H9 (cell line): ENCODE data around the gene POMGNT1. TPM values are rescaled to one million over a fixed set of nuclear protein-coding genes. Genes with fewer than 3 reads are reported as not detected.
"Not testable (repeated sequence)": the region's sequence is repeated elsewhere in the genome, so short reads cannot be mapped to it uniquely, and the experiment has no call there.

Experiments used
- DNase-seq: peaks from one replicate; pipeline ENCODE4 v3.0.0-alpha.2; 2017
- H2AFZ ChIP-seq: one replicate; pipeline ENCODE4 v1.6.1; 2013; ENCODE audit warnings: mild to moderate bottlenecking, low read length, control low read depth, moderate library complexity
- H2AK5ac ChIP-seq: 2 replicates; pipeline ENCODE4 v1.6.1; 2013; ENCODE audit warnings: low read length, control low read depth, mixed read lengths; ENCODE audit not compliant: insufficient read length
- H2BK120ac ChIP-seq: one replicate; pipeline ENCODE4 v1.6.1; 2013; ENCODE audit warnings: low read depth, mild to moderate bottlenecking, low read length, control low read depth, inconsistent platforms; ENCODE audit not compliant: poor library complexity, severe bottlenecking
- H2BK12ac ChIP-seq: 2 replicates; pipeline ENCODE4 v1.6.1; 2013; ENCODE audit warnings: low read length, control low read depth, mixed read lengths, low read depth; ENCODE audit not compliant: insufficient read length
- H2BK15ac ChIP-seq: 2 replicates; pipeline ENCODE4 v1.6.1; 2013; ENCODE audit warnings: low read depth, low read length, control low read depth
- H2BK20ac ChIP-seq: one replicate; pipeline ENCODE4 v1.6.1; 2013; ENCODE audit warnings: low read depth, mild to moderate bottlenecking, low read length, control low read depth, inconsistent platforms; ENCODE audit not compliant: poor library complexity, severe bottlenecking
- H2BK5ac ChIP-seq: 2 replicates; pipeline ENCODE4 v1.6.1; 2013; ENCODE audit warnings: low read length, control low read depth, mixed read lengths; ENCODE audit not compliant: insufficient read length
- H3K14ac ChIP-seq: 2 replicates; pipeline ENCODE4 v1.6.1; 2013; ENCODE audit warnings: low read length, control low read depth; ENCODE audit not compliant: insufficient read depth
- H3K18ac ChIP-seq: 2 replicates; pipeline ENCODE4 v1.6.1; 2013; ENCODE audit warnings: low read depth, mild to moderate bottlenecking, mixed read lengths, low read length, control low read depth; ENCODE audit not compliant: insufficient read length
- H3K23ac ChIP-seq: 2 replicates; pipeline ENCODE4 v1.6.1; 2013; ENCODE audit warnings: low read length, control low read depth, mixed read lengths, low read depth; ENCODE audit not compliant: insufficient read length
- H3K23me2 ChIP-seq: 2 replicates; pipeline ENCODE4 v1.6.1; 2013; ENCODE audit warnings: low read depth, mild to moderate bottlenecking, mixed read lengths, low read length, control low read depth; ENCODE audit not compliant: insufficient read length, poor library complexity, severe bottlenecking
- H3K27ac ChIP-seq: 2 replicates; pipeline ENCODE4 v1.5.1; 2013; ENCODE audit warnings: low read length, control low read depth, mixed read lengths, low read depth; ENCODE audit not compliant: insufficient read length
- H3K27me3 ChIP-seq: 2 replicates; pipeline ENCODE4 v1.6.1; 2013; ENCODE audit warnings: low read length, control low read depth, inconsistent platforms; ENCODE audit not compliant: insufficient read depth
- H3K4ac ChIP-seq: 2 replicates; pipeline ENCODE4 v1.6.1; 2013; ENCODE audit warnings: low read depth, mild to moderate bottlenecking, control low read depth, inconsistent platforms, low read length, moderate library complexity
- H3K4me1 ChIP-seq: 2 replicates; pipeline ENCODE4 v1.6.1; 2013; ENCODE audit warnings: low read length, control low read depth, inconsistent platforms; ENCODE audit not compliant: insufficient read depth
- H3K4me2 ChIP-seq: 2 replicates; pipeline ENCODE4 v1.6.1; 2013; ENCODE audit warnings: low read length, control low read depth, mixed read lengths; ENCODE audit not compliant: insufficient read length, insufficient read depth
- H3K56ac ChIP-seq: 2 replicates; pipeline ENCODE4 v1.6.1; 2013; ENCODE audit warnings: low read depth, mild to moderate bottlenecking, mixed read lengths, low read length, control low read depth; ENCODE audit not compliant: insufficient read length
- H3K79me1 ChIP-seq: 2 replicates; pipeline ENCODE4 v1.6.1; 2013; ENCODE audit warnings: low read depth, mild to moderate bottlenecking, moderate library complexity, low read length, control low read depth, inconsistent platforms; ENCODE audit not compliant: insufficient read depth, poor library complexity, severe bottlenecking
- H3K79me2 ChIP-seq: 2 replicates; pipeline ENCODE4 v1.6.1; 2013; ENCODE audit warnings: low read length, control low read depth, inconsistent platforms; ENCODE audit not compliant: insufficient read depth
- H3K9ac ChIP-seq: 2 replicates; pipeline ENCODE4 v1.6.1; 2013; ENCODE audit warnings: low read length, control low read depth, mixed read lengths; ENCODE audit not compliant: insufficient read length; ENCODE audit errors: extremely low read depth
- H3K9me3 ChIP-seq: one replicate; pipeline ENCODE4 v1.6.1; 2013; ENCODE audit warnings: low read depth, low read length, inconsistent platforms; ENCODE audit not compliant: control insufficient read depth
- H3T11ph ChIP-seq: one replicate; pipeline ENCODE4 v1.6.1; 2013; ENCODE audit warnings: mild to moderate bottlenecking, low read length, control low read depth, inconsistent platforms
- H4K20me1 ChIP-seq: one replicate; pipeline ENCODE4 v1.6.1; 2013; ENCODE audit not compliant: control insufficient read depth, insufficient read length, insufficient read depth
- H4K5ac ChIP-seq: 2 replicates; pipeline ENCODE4 v1.6.1; 2013; ENCODE audit warnings: low read depth, mild to moderate bottlenecking, mixed read lengths, low read length, control low read depth; ENCODE audit not compliant: insufficient read length
- H4K8ac ChIP-seq: replicated peaks from 2 replicates; pipeline ENCODE4 v1.6.1; 2013; ENCODE audit warnings: low read length, control low read depth, mixed read lengths, low read depth; ENCODE audit not compliant: insufficient read length
- H4K91ac ChIP-seq: 2 replicates; pipeline ENCODE4 v1.6.1; 2013; ENCODE audit warnings: low read depth, mild to moderate bottlenecking, moderate library complexity, mixed read lengths, low read length, control low read depth; ENCODE audit not compliant: insufficient read length
- H3K27ac Mint-ChIP-seq, 3 experiments: 2 replicates in 2 of 3; 3 replicates in 1 of 3; pipeline ENCODE4 v1.8.0; 2020 to 2021; ENCODE audit warnings: mixed read lengths in 3 of 3, mild to moderate bottlenecking in 1 of 3, moderate library complexity in 1 of 3
- H3K27me3 Mint-ChIP-seq: 2 replicates; pipeline ENCODE4 v1.8.0; 2021; ENCODE audit warnings: low read depth, mild to moderate bottlenecking, moderate library complexity, mixed read lengths
- H3K36me3 Mint-ChIP-seq, 3 experiments: 2 replicates in 2 of 3; 3 replicates in 1 of 3; pipeline ENCODE4 v1.8.0; 2020 to 2021; ENCODE audit warnings: low read depth in 3 of 3, mixed read lengths in 3 of 3; ENCODE audit not compliant: insufficient read depth in 1 of 3
- H3K4me1 Mint-ChIP-seq, 2 experiments: 2 replicates each; pipeline ENCODE4 v1.8.0; 2020; ENCODE audit warnings: mixed read lengths in 2 of 2
- H3K4me3 Mint-ChIP-seq, 2 experiments: 2 replicates in 1 of 2; 3 replicates in 1 of 2; pipeline ENCODE4 v1.8.0; 2020 to 2021; ENCODE audit warnings: mild to moderate bottlenecking in 2 of 2, mixed read lengths in 2 of 2, moderate library complexity in 1 of 2
- H3K9me3 Mint-ChIP-seq, 2 experiments: 2 replicates in 1 of 2; 3 replicates in 1 of 2; pipeline ENCODE4 v1.8.0; 2020; ENCODE audit warnings: mild to moderate bottlenecking in 2 of 2, mixed read lengths in 2 of 2, moderate library complexity in 1 of 2
- WGBS: extraction: QIAGEN DNeasy Blood & Tissue Kit; methylation state at CpG from one replicate; pipeline ENCODE4 v1.1.7; 2013; ENCODE audit warnings: missing lambda C conversion rate, low lambda C conversion rate, mixed read lengths; ENCODE audit not compliant: insufficient read length; ENCODE audit errors: extremely low coverage; 5-methylcytosine and 5-hydroxymethylcytosine counted together
- total RNA-seq: library from RNA; stranded (reverse); gene quantifications from 2 replicates; pipeline ENCODE4 v1.2.1, GENCODE V29; 2021
- TF ChIP-seq, protein P1 (sequence below): fragments of 200-600 bp; sonication (generic); conservative IDR thresholded peaks from 3 replicates; pipeline ENCODE4 v1.8.0; 2021; ENCODE audit warnings: antibody characterized with exemption, mild to moderate bottlenecking

POMGNT1 gene
- total RNA-seq, 1 experiment from 2014 or later, result 62.6 TPM

DNA sequence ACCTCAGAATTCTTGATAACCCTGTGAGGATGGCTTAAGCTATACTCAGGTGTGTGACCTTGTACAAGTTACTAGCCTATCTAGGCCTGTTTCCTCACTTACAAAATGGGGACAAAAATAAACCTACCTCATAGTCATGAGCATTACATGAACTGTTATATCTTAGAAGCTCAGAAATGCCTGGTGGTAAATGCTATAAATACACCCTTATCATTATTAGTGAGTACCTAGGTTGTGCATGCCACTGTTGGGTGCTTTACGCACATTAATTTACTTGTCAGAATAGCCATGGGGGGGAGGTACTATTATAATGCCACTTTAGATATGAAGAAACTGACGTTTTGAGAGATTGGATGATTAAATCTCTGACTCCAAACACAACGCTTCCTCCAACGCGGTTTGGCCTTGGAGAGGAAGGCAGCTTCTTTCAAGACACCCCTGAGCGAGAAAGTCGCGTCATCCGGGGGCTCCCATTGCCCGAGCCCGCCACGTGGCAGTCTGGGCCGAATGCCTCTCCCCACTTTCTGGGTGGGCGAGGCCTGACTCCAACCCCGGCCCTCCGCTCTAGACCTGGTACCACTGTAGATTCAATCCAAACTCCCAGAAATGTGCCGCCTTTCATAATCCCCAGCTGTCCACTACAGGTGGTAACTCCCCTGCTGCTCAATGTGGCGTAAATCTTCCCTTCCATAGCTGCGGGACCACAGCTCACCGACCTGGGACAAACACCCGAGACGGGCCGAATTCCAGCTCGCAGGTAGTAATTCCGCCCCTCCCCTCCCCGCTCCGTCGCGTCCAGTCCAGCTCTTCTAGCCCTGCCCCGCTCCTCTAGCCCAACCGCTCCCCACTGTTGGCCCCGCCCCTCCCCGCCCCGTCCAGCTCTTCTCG is 48.6 kb upstream of the POMGNT1 start:
- Mint-ChIP-seq H3K4me1 (peaks cover 9 to 17% of the 10 kb centered on the region in 2 experiments), H3K36me3 (peaks cover 23 to 28% (median 27%) of the 10 kb centered on the region in 3 experiments; a peak in 6 of 7 replicates), H3K27ac (peak overlapping the region; percentile 95 to 99 (median 96)), H3K4me3 (peak overlapping the region; percentile 84 to 91), H3K9me3 (peaks cover 5% of the 10 kb centered on the region in 2 experiments), H3K27me3 (peaks cover 1% of the 10 kb centered on the region; the same call in 1 of the 2 replicates)
- H4K20me1 ChIP-seq, result no peaks in the 10 kb centered on the region
- H3K14ac ChIP-seq, result peak overlapping the region; percentile 96
- WGBS, result no CpG with 5 or more reads among the region's 35 CpGs
- no peak overlapping the region for H2BK20ac ChIP-seq
- no peak overlapping the region for H3K27ac ChIP-seq
- peak overlapping the region; percentile 88 for H3K18ac ChIP-seq
- H3T11ph ChIP-seq, result no peak overlapping the region
- H3K9me3 ChIP-seq, result no peaks in the 10 kb centered on the region
- H2AFZ ChIP-seq, result peak overlapping the region; percentile 89
- H3K4me2 ChIP-seq, result peak overlapping the region; percentile 86
- peak overlapping the region; percentile 65 for H2BK120ac ChIP-seq
- H3K56ac ChIP-seq, result no peak overlapping the region
- TF ChIP-seq, protein P1, sequence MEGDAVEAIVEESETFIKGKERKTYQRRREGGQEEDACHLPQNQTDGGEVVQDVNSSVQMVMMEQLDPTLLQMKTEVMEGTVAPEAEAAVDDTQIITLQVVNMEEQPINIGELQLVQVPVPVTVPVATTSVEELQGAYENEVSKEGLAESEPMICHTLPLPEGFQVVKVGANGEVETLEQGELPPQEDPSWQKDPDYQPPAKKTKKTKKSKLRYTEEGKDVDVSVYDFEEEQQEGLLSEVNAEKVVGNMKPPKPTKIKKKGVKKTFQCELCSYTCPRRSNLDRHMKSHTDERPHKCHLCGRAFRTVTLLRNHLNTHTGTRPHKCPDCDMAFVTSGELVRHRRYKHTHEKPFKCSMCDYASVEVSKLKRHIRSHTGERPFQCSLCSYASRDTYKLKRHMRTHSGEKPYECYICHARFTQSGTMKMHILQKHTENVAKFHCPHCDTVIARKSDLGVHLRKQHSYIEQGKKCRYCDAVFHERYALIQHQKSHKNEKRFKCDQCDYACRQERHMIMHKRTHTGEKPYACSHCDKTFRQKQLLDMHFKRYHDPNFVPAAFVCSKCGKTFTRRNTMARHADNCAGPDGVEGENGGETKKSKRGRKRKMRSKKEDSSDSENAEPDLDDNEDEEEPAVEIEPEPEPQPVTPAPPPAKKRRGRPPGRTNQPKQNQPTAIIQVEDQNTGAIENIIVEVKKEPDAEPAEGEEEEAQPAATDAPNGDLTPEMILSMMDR, result no peak
- H2BK15ac ChIP-seq, result no peak overlapping the region
- H2BK5ac ChIP-seq, result no peak overlapping the region
- peaks cover 4% of the 10 kb centered on the region for H3K79me1 ChIP-seq
- peaks cover 6% of the 10 kb centered on the region for H3K23me2 ChIP-seq
- H3K9ac ChIP-seq, result peak overlapping the region; percentile 81
- no peak overlapping the region for H3K4ac ChIP-seq
- no peak overlapping the region for H3K23ac ChIP-seq
- no peak overlapping the region for H4K91ac ChIP-seq
- no peak overlapping the region for H4K5ac ChIP-seq
- DNase-seq, result no peak
- H4K8ac ChIP-seq, result peak overlapping the region; percentile 36
- H2BK12ac ChIP-seq, result no peak overlapping the region
- no peaks in the 10 kb centered on the region for H3K27me3 ChIP-seq
- peaks cover 4% of the 10 kb centered on the region; the same call in 1 of the 2 replicates for H3K79me2 ChIP-seq
- no peaks in the 10 kb centered on the region for H3K4me1 ChIP-seq
- no peak overlapping the region for H2AK5ac ChIP-seq

DNA sequence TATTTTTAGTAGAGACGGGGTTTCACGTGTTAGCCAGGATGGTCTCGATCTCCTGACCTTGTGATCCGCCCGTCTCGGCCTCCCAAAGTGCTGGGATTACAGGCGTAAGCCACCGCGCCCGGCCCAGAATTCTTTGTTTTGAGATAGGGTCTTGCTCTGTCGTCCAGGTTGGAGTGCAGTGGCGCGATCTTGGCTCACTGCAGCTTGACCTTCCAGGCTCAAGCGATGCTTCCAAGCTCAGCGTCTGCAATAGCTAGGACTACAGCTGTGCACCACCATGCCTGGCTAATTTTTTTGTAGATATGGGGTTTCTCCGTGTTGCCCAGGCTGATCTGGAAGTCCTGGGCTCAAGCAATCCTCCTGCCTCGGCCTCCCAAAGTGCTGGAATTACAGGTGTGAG is 47.9 kb upstream of the POMGNT1 start:
- Mint-ChIP-seq H3K4me1 (peaks cover 9 to 17% of the 10 kb centered on the region in 2 experiments), H3K4me3 (peak overlapping the region; percentile 84 to 91; a peak in 3 of 5 replicates), H3K36me3 (peaks cover 18 to 21% (median 21%) of the 10 kb centered on the region in 3 experiments; a peak in 6 of 7 replicates)
- not testable (repeated sequence) for H3K14ac ChIP-seq, H4K5ac ChIP-seq, H2BK20ac ChIP-seq, H3K27ac ChIP-seq, H2BK5ac ChIP-seq, H3K9me3 ChIP-seq, H3K9ac ChIP-seq, H3K79me1 ChIP-seq, H3K27ac Mint-ChIP-seq, H3K4ac ChIP-seq, H3K4me1 ChIP-seq, H4K20me1 ChIP-seq, H2BK120ac ChIP-seq, H4K8ac ChIP-seq, H2AFZ ChIP-seq, H3K79me2 ChIP-seq, H3K9me3 Mint-ChIP-seq, H2AK5ac ChIP-seq, H3K27me3 Mint-ChIP-seq, H2BK12ac ChIP-seq, H4K91ac ChIP-seq, H3K4me2 ChIP-seq, H3K56ac ChIP-seq, H2BK15ac ChIP-seq, DNase-seq, H3K27me3 ChIP-seq, H3K23ac ChIP-seq, H3K23me2 ChIP-seq, H3K18ac ChIP-seq, H3T11ph ChIP-seq
- no CpG with 5 or more reads among the region's 17 CpGs for WGBS
